WI38 (cell line): Measurements from ENCODE around the gene ENHO.

Source experiments
- H3K4me3 ChIP-seq: 2 replicates; pipeline ENCODE4 v1.5.1; 2011; ENCODE audit warnings: low read depth, mild to moderate bottlenecking, control low read depth, low read length
- TF ChIP-seq, protein P1 (sequence below): IDR thresholded peaks from 2 replicates; pipeline ENCODE4 v1.5.1; 2012; ENCODE audit warnings: low read depth, mild to moderate bottlenecking, control low read depth, low read length

Gene ENHO

DNA sequence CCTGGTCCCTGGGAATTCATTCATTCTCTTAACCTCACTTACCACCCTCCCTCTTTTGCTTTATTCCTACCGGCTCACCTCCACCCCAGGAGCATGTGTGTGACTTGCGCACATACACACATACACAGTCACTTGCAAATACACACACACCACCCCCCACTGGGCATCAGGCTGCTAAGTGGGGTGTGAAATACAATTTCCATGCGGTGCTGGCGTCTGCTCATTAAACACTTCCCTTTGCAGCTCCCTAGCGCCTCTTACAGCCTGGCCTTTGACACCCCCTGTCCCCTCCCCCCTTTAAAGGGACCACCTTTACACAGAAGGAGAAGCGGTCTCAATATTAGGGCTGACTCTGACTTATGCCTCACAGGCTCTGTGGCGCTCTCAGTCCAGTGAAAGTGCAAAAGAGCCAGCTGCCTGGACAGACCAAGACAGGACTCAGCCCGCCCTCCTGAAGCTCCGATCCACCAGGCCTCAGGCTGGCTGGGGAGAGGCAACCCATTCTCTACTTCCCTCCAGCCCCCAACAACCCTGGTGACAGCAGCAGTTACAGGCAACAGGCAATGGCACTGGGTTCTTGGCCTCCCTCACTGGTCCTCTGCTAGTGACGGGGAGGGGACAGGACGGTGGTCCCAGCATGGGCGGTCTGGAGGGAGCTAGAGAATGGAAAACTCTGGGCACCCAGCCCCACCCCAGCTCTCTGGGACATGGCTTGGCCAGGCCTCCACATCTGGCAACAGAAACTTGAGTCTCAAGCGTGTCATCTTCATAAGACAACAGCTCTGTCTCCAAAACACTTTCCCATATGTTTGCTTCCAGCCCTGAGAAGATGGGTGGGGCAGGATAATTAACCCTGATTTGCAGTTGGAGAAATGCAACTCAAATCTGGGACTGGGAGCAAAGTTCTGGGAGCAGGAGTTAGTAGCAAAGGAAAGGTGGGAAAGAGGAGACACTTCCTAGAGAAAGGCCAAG, 12.0 kb downstream of the ENHO start:
- TF ChIP-seq, protein P1, sequence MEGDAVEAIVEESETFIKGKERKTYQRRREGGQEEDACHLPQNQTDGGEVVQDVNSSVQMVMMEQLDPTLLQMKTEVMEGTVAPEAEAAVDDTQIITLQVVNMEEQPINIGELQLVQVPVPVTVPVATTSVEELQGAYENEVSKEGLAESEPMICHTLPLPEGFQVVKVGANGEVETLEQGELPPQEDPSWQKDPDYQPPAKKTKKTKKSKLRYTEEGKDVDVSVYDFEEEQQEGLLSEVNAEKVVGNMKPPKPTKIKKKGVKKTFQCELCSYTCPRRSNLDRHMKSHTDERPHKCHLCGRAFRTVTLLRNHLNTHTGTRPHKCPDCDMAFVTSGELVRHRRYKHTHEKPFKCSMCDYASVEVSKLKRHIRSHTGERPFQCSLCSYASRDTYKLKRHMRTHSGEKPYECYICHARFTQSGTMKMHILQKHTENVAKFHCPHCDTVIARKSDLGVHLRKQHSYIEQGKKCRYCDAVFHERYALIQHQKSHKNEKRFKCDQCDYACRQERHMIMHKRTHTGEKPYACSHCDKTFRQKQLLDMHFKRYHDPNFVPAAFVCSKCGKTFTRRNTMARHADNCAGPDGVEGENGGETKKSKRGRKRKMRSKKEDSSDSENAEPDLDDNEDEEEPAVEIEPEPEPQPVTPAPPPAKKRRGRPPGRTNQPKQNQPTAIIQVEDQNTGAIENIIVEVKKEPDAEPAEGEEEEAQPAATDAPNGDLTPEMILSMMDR, result no peak
- no peak overlapping the region for H3K4me3 ChIP-seq

DNA sequence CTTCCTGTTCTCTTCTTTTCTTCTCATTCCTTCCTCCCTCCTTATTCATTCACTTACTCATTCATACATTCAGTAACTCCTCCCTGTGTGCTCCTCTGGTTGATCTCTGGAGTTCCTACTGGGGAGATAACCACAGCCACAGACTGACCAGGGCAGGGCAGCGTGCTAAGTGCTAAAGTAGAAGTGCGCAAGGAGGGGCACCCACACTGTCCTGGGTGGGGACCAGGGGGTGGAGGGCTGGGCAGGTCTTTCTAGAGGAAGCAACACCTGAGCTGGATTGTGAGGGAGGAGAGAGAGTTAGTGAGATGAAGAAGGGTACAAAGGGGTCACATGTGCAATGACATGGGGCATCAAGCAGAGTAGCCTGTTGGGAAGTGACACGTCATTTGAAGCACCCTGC, 13.8 kb downstream of the ENHO start:
- TF ChIP-seq, protein P1, result no peak
- no peak overlapping the region for H3K4me3 ChIP-seq

DNA sequence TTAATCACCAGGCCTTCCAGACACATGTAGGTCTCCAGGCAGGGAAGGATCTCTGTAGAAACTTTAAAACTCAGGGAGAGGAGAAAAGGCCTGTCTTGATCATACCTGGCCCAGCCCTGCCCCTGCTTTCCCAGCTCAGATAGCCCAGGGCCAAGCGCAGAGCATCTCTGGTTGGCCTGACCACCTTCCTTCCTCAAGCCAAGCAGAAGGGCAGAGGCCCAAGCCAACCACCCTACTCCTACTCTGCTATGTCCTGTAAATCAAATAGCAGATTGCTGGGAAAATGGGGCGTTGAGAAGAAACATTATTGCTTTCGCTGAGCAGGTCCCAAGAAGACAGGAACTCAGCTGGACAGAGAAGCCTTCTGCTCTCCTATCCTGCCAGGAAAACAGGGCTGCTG, 14.3 kb downstream of the ENHO start:
- TF ChIP-seq, protein P1, result no peak
- H3K4me3 ChIP-seq, result no peak overlapping the region

DNA sequence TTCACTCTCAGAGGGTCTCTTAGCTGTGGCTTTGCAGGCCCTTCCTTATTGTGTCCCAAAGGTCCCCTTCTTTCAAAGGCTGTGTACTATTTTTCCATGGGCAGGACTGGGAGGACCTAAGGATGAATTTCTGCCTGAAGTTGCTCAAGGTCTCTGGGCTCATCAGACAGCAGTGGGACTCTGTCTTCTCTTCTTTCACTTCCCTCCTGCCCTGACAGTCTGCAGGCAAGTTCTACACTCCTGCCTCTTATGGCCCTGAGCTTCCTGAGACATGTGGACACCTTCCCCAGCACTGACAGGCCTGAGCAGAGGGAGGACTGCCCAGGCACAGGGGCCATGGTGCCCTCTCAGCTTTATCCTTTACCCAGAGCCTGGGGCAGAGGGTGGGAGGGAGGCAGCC, 14.8 kb downstream of the ENHO start:
- H3K4me3 ChIP-seq, result no peak overlapping the region
- TF ChIP-seq, protein P1, result no peak

DNA sequence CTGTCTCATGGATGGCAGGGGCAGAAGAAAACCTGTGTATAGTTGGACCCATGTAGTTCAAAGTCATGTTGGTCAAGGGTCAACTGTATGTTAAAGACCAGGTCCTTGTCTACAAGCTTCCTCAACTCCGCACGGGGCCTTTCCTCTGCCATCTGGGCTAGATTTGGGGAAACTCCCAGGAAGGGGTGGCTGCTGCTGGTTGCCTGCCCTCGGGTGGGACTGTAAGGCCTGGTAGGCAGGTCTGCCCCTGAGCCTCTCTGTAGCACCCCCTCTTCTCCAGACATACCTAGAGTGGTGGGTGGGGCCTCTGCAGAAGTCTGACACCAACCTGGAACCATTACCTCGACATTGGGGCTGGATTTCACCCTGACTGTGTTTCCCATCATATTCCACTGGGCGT, 15.2 kb downstream of the ENHO start:
- H3K4me3 ChIP-seq, result no peak overlapping the region
- TF ChIP-seq, protein P1, result no peak

DNA sequence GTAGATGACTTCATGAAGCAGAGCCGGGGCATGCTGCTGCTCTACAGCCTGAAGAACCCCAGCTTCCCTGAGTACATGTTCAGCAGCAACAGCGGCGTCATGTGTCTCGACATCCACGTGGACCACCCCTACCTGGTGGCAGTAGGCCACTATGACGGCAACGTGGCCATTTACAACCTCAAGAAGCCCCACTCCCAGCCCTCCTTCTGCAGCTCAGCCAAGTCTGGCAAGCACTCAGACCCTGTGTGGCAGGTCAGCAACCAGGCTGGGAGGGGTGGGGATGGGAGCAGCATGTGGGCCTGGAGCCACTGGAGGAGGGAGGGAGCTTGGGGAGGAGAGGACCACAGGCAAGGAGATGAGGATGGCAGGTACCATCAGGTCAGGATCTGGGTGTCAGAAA, 16.2 kb downstream of the ENHO start:
- TF ChIP-seq, protein P1, result no peak
- no peak overlapping the region for H3K4me3 ChIP-seq

DNA sequence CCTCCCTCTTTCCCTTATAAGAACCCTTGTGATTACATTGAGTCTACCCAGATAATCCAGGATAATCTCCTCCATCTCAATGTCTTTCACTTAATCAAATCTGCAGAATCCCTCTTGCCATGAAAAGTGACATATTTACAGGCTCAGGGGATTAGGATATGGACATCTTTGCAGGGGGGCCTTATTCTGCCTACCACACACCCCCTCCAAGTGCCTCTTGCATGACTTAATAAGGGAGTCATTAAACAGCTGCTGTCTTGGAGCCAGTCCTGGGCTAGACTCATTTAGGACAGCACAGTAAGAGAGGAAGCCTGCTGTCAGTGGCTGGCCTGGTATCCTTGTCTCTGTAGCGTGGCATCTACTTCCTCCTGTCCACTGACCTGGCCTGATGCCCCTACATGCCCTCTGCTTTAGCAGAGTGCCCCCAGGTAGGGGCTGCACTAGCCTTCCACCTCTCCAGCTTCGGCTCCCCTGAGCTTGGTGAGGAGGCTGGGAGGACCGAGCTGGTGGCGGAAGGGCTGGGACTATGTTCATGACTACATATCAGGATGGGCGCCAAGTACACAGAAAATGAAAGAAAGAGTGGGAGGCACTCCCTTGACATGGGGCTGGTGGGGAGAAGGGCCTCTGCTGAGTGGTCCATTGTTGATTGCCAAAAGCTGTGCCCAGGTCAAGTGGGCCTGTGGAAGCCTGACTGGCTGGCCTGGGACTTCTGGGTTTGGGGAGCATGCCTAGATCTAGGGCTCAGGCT, 17.2 kb downstream of the ENHO start:
- TF ChIP-seq, protein P1, result no peak
- no peak overlapping the region for H3K4me3 ChIP-seq
